Hematopoietic multipotent progenitor cell treated with erythropoietin and hydrocortisone succinate and interleukin-3 and kit ligand, for 6 days (in vitro differentiated cells): ENCODE data around the gene VAV3.
A peak's percentile ranks its signal among the peaks of the same experiment; 100 is the strongest.

Experiments used
- DNase-seq: peaks from one replicate; pipeline ENCODE4 v3.0.0-alpha.2; 2015

Gene VAV3

DNA sequence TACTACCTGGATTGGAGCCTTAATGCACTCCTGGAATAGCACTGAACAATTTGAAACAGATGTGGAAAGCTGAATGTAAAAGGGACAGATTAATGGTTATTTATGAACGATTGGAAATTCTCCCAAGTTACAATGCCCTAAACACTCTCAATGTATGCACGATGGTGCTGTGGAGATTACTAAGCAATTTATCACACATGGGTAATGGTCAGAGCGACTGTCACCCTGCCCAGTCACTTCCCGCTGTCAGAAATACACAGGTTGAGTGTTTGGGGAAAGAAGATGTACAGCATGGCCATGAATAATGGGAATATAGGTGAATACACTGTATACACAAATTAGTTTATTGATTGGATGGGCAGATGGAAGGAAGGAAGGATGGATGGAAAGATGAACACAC, 342.4 kb downstream of the VAV3 start:
- no peak for DNase-seq

DNA sequence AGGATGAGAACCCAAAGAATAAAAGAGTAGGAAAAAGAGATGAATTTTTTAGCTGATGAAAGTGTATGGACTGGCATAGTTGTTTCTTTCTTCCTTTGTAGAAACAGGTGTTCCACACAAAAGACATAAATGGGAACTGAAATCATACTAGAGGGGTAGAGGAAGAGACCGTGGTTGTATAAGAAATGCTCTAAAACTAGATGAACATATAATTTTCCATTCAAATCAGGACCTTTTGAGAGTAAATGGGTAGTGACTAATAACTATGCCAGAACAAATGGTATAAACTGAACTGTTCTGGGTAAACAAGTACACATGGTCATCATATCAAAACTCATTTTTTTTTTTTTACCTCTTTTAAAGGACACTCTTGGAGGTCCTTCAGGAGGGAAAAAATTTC, 344.2 kb downstream of the VAV3 start:
- DNase-seq = no peak

DNA sequence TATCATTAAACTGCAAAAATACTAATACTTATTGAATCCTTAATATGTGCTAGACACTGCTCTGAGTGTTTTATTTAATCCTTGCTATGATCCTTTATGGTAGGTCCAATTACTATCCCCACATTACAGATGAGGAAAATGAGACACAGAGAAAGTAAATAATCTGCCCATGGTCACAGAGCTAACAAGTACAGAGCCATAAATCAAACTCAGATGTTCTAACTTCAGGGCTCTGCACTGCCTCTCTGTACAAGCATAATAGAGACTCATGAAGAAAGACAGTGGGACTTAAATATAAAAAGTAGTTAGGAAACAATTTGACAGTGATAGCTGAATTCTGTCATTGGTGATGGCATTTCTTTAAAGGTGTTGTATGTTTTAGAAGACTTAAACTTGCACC, 346.4 kb downstream of the VAV3 start:
- DNase-seq = no peak

DNA sequence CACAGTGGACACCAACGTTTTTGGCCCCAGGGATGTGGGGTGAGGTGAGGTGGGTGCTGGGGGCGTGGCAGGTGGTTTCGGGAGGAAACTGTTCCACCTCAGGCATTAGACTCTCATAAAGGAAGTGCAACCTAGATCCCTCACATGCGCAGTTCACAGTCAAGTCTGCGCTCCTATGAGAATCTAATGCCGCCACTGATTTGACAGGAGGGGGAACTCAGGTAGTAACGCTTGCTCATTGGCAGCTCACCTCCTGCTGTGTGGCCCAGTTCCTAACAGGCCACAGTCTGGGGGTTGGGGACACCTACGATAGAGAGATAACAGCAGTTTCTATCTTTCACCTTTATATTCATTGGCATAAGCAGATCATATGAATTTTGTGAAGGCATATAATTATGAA, 347.1 kb downstream of the VAV3 start:
- no peak for DNase-seq

DNA sequence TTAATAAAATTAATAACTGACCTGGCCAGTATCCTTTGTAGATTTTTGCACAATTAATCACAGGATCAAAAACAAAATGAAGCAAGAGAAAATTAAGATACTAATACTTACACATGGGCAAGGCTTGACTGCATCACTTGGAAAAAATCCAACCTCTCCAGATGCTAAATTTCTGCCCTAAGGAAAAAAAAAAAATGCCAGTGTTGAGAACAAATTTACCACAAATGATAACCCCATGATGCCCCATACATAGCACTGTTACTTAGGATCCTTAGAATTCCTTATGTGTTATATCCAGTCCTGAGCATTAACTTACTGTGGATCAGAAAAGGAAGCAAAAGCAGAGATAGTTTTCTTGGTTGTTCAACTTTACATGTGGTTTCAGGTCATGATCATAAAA, 347.5 kb downstream of the VAV3 start:
- DNase-seq = no peak

DNA sequence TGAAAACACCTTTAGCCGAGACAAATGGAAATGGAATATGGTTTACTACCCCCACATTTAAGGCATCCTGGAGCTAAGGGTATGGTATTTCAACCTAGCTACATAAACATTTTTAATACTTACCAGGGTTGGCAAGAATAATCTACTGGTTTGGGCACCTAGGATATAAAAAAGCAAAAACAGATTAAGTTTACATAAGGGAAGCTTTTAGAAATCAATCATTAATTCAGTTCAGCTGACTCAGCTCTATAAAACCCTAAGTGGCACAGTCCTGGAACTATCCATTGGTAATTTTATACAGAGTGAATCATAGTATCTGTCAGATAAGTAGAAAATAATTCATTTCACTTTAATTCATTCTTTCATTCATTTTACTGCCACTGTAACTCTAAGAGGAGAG, 355.2 kb downstream of the VAV3 start:
- no peak for DNase-seq

DNA sequence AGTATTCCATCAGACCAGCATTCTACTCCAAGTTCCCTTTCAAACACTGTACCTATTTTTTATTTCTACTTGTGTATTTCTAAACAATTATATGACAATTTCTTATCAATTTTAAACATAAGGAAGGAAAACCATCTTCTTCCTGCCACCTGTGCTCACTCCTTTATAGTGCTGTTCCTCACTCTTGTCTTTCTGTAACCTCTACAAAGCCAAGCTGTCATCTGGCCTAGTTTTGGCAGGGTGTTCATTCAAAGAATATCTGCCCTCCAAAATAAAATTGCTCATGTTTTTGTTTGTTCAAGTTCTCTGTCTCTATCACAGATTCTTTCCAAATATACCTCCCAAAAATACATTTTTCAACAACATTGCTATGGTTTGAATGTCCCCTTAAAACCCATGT, 360.2 kb downstream of the VAV3 start:
- no peak for DNase-seq

DNA sequence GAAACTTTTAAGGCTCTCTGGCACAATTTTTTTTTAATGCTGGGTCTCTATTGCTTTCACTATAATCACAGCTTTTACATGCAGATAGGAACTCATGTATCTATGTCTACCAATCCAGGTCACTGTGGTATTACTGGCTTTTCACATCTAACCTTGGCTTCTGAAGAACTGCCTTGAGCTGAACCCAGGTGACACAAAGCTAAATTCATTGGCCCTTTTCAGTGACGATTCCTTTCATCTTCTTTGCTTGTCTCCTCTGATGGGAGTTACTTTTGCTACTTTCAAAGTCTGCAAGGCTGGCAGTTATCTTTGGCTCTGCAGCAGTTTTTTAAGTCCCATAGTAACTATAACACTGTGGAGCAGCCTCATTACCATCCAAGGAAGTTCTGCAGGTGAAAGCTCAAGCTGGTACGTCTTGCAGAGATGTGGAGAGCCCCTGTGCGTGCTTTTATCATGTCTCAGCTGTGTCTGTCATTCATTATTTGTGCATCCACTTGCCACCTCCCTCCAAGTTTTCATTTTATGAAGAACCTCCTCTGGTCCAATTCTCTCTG, 364.3 kb downstream of the VAV3 start:
- no peak for DNase-seq

DNA sequence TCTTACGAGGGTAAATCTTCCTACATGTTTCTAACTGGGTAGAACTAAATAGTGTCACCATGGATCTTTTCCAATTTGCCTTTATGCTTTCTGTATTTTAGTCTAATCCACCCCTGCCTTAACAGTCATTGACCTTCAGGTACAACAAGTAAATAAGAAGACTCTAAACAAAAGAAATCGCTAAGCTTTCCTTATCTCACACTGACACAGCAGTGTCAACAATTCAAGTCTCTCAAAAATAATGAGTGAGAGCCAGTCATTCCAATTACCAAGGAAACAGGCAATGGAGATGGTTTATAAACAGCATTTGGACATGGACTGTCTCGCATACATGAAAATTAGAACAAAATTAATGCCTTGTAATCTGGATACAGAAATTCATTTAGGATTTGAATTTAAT, 365.8 kb downstream of the VAV3 start:
- DNase-seq = no peak

DNA sequence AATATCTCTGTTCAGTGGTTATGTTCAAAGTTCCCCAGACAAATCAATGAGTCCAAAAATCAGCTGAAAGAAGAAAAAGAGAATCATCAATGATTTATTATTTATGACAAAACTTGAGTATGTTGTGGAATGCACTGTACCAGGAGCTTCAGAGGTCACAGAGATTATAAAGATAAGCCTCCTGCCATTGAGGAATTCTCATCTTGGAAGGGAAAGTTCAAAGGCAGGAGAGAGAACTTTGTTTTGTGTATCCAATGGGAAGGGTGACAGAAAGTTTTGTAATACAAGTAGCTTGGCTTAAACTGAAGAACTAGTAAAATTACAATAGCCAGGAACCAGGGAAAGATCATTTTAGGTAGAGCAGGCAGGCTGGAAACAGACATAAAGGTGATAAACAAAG, 367.7 kb downstream of the VAV3 start:
- DNase-seq = no peak

DNA sequence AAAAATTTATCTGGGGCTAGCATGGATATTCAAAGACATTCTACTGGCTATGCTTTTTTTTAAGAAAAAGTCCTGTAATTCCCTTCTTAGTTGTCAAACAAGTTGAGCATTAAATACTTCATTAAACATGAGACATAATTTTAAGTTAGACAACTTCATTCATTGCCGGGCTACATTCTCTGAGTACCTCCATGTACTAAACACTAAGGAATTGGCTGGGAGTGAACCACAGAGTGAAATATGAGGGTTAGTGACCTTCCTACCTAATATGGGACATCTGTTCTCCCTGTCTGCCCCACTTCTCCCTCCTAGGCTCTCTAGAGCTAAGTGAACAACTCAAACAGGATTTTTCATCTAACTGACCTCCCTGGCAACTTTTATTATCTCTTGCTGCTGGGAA, 370.4 kb downstream of the VAV3 start:
- DNase-seq = no peak

DNA sequence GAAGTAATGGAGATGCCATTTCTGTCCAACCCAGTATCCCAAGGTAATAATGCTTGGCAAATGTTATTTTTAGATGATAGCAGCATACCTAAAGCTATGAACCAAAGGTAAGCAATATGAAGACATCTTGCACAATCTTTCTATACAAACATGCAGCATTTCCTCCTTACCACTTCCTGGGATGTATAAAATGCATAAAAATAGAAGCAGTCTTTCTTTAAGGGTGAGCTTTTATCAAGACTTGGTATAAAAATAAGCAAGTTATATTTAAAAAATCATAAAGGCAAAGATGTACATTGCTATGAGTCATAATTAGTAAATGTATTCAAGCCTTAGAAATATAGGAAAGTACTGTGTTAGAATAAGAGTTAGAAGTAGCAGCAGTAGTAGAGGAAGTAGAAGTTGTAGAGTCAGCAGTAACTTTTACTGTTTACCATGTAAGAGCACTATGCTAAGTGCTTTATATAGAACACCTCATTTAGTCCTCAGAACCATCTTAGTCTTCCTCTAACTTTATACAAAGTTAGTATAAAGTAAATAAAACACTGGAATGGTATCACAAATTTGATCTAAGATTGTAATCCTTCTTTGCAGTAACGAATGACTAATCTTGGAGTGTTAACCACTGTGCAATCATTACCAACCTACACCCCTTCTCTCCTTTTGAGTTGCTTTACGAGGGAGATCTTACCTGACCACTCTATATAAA, 371.3 kb downstream of the VAV3 start:
- DNase-seq = peak; percentile 8

DNA sequence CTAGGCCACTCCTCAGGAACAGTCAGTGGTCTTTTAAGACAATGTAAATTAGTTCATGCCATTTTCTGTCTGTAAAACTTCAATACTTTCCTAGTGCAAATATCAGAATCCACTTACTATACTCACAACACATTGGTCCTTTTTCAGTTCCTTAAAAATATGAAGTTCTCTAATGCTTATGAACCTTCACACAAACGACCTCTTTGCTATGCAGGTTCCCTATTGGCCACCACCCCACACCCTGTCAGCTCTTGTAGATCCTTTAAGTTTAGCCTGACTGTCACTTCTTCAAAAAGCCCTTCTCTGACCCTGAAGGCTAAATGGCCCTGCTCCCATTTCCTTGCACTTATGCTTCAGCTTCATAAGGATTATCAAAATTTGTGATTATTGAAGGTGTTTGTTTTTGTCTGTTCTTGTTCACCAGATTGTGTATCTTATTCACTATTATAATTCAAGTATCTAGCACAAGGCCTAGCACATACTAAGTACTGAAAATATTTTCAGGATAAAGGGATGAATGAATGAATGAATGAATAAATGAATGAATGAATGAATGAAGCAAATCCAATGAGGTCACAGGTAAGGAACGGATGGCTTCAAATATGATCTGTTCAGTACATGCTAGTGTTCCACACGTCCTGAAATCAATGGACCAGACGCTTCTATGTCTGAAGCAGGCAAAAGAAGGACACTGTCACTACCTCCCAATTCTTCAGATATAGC, 373.9 kb downstream of the VAV3 start:
- DNase-seq = no peak

DNA sequence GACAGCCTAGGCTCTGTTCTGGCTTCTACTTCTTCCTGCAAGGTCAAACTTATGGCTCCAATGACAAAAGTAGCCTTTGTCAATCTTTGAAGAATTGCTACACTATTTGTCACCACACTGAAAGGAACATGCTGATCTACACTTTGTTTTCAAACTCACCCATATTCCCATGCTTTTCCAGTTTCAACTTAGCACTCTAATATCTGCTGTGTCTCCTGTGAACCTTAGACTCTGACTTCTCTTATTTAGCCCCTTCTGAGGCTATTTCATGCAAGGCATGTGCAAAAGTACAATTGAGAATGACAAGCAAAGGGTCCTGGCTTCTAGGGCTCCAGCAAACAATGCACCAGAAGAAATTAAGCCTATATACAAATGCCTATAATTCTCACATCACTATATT, 374.9 kb downstream of the VAV3 start:
- DNase-seq = no peak

DNA sequence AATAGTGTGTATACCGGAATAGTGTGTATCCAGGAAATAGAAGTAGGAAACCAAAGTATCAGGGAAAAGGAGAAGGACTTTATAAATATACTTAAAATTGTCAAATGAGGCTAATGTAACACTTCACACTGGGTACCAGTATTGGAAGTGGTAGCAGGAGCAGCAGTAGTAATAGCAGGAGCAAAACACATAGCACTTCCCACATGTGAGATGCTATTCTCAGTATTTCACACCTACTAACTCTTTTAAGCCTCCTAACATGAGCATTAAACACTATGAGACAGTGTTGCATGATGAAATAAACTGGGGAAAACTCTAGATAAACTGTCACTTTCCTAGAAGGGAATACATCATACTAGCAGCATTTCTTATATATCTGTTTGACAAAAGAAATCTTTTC, 376.7 kb downstream of the VAV3 start:
- no peak for DNase-seq

DNA sequence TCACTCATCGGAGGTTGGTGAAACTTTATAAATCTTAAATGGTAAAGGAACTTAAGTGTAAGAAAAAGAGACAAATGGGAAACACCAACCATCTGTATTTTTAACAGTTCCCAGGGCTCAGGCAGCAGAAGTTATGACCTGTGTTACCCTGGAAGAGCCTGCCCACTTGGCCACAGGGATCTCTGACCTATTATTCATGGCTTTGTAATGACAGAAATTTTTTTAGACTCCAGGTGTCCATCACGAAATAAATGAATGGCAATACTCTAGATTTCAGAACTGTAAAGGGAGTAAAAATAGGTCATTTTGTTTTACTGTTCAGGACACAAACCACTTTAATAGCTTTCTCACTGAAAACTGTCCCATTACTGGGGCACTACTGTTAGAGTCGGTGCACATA, 389.8 kb downstream of the VAV3 start:
- no peak for DNase-seq

DNA sequence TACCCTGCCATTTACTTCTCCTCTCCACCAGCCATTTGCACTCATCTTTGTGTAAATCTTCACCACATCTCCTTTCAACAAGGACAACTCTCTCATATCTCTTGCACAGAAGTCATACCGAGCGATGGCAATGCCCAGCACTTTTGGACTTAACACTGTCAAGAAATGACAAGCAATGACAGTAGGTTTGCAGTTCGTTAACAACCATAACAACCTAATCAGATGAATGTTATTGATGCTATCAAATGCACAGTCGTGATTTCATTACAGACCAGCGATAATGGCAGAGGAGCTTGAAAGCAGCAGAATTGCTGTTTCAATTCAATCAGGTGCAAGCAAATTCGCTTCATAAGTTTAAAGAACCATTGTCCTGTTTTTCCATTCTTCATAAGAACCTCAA, 390.9 kb downstream of the VAV3 start:
- DNase-seq = no peak

DNA sequence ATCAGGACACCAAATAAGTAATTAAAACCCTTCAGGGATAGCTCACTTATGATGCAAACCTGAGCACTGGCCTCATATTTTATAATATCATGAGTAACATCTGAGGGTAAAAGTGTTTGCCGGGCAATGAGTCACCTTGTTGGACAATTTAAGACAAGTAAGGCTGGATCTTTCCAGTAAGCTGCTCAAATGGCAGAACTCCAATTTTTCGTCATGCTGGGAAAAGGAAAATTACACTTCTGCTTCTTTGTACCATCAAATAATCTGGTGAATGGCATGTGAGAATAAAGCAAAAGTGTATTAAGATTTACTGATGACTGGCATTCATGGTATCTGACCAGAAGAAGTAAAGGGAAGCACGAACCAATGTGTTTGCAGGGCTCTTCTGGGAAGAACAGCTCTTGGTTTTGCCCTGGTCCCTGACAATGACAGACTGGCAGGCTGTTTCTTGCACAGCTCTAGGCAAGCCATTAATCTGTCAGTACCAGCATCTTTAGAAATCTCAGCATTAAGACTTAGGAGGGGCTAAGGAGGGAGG, 392.2 kb downstream of the VAV3 start:
- no peak for DNase-seq

DNA sequence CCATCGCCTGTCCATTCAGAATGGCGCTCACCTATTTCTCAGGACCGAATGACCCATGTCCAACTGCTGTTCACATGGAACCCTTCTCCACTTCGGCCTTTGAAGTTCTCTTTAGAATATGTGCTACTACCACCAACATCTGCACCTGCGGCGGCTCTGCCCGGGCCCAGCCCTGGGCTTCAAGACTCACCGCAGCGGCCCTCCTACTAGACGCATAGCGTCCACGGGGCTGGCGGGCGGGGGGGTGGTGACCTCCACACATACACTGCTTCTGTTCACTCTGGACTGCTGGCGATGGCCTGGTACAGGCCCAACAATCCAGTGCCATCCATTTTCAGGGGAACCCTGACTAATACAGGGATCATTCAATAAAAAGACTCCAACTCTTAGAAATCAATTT, 394.2 kb downstream of the VAV3 start:
- no peak for DNase-seq

DNA sequence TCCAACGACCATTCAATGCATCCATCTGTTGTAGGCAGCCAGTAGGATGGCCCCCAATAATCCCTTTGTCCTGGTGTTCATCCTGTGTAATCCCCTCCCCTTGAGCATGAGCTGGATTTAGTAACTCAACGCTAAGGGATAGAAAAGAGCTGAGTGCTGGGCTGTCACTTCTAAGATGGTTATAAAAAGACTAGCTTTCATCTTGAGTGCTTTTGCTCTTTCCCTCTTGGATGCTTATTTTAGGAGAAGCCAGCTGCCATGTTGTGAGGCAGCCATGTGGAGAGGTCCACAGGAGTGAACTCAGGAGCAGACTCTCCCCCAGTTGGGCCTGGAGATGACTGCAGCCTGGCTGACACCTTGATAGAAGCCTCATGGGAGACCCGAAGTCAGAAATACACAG, 401.5 kb downstream of the VAV3 start:
- no peak for DNase-seq

DNA sequence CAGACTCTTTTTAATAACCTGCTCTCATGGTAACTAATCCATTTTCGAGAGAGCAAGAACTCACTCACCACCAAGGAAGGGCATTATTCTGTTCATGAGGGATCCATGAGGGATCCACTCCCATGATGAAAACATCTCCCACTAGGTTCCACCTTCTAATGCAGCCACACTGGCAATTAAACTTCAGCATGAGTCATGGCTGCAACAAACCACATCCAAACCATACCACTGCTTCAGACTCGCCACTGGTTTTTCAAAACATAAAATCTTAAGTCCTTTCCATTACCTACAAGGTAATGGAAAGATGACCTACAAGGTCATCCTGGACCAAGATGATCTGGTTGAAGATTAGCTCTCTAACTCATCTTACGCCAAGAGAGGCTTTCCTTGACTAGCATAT, 405.1 kb downstream of the VAV3 start:
- DNase-seq = no peak

DNA sequence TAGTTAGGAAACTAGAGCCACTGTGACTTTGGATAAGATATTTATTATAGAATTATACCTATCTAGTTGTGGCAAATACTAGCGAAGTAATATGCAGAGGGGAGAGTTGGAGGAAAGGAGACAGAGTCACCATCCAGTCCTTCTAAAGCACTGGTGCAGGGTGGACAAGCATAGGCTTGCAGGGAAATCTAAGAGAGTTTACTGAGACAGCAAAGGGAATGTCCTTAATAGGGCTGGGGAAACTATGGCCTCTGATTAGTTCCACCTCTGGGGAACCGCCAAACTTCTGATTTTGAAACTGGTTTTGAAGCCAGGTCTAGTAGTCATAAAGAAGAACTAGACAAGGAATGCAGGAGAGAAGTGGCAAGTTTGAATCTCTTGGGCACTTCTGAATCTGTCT, 407.9 kb downstream of the VAV3 start:
- DNase-seq = no peak

DNA sequence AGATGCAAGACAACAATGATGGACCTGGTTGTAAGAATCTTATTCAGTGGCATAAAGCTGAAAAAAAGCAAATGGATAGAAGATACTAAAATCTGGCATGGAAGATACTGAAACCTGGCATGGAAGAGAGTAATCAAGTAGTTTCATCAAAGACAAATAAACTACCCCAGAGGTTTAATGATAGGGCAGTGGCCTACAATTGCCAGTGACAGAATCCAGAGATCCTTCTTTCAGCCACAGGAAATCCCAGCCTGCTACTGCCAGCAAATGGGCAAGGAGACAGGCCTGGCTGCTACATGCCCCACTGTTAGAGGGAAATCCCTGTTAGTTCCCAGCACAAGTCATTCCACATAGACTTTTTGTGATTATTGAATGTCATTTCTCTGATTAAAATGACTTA, 409.4 kb downstream of the VAV3 start:
- DNase-seq = no peak

DNA sequence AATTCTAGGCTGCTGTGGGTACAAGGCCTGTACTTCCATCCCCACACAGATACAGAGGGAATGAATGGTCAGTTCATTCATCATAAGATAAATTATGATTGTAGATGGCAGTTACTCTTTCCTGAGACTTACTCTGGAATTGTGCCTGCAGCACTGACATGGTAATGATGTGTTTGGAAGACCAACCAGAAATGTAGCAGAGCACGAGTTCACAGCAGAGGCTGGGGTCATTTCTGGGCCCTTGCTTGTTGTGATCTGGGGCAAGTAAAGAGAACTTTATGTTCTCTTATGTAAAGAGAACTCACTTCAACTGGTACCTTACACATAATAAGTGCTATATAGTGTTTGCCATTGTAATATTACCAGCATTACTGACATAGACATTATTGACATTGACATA, 412.2 kb downstream of the VAV3 start:
- no peak for DNase-seq

DNA sequence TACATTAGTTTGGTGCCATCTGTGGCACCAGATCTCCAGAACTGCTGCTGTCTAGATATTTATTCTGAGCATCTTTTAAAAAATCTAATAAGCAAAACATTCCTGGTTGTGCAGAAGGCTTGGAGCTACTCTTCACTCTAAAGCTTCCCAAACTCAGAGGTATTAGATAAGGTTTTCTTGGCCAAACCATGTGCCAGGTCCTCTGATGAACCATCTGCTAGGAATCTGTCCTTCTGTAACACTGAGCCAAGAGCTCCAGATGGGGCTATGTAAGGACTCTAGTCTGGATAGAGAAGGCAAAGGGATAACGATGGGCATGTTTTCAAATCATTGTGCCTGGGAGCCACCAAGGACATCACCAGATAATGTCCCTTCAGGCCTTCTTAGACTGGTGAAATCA, 413.5 kb downstream of the VAV3 start:
- DNase-seq = no peak
